HG03342 (cell line): ENCODE results near the gene THSD4.

Experiments used
- ATAC-seq: cut with Tn5 transposase; IDR thresholded peaks from one replicate; pipeline ENCODE4 v1.9.1; 2021; ENCODE audit warnings: mild to moderate bottlenecking, moderate library complexity; ENCODE audit not compliant: unreplicated experiment

Gene THSD4

GRCh38 chr15:71097890-71098289, 17.4 kb upstream of the THSD4 start:
- no peak for ATAC-seq

DNA sequence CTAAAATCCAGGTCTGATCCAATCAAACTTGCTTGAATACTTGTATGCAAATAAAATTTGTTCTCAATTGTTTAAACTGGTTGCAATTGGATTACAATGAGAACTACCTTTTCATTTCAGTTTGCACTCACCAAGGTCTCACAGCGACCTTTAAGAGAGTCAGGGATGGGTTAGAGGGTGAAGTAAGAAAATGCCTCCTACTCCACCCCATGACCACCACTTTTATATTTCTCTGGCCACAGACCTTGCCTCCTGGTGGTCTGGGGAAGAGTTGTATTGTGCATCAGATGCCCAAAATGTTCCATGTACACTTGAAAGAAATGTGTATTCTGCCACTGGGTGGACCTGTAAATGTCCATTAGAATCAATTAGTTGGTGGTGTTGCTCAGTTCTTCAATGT, 16.4 kb upstream of the THSD4 start:
- ATAC-seq: no peak

- peak; percentile 88 for ATAC-seq
Observed at GRCh38 chr15:71103102-71103676, 12.1 kb upstream of the THSD4 start.

GRCh38 chr15:71104636-71105035, 10.6 kb upstream of the THSD4 start:
- ATAC-seq: no peak

- no peak for ATAC-seq
Observed at GRCh38 chr15:71105444-71105843, 9.8 kb upstream of the THSD4 start.

- no peak for ATAC-seq
Observed at GRCh38 chr15:71106802-71107500, 8.3 kb upstream of the THSD4 start.

GRCh38 chr15:71107501-71107815, 7.8 kb upstream of the THSD4 start:
- no peak for ATAC-seq

- ATAC-seq: no peak
Observed at GRCh38 chr15:71109130-71109529, 6.1 kb upstream of the THSD4 start.

- no peak for ATAC-seq
Observed at GRCh38 chr15:71109905-71110304, 5.4 kb upstream of the THSD4 start.

DNA sequence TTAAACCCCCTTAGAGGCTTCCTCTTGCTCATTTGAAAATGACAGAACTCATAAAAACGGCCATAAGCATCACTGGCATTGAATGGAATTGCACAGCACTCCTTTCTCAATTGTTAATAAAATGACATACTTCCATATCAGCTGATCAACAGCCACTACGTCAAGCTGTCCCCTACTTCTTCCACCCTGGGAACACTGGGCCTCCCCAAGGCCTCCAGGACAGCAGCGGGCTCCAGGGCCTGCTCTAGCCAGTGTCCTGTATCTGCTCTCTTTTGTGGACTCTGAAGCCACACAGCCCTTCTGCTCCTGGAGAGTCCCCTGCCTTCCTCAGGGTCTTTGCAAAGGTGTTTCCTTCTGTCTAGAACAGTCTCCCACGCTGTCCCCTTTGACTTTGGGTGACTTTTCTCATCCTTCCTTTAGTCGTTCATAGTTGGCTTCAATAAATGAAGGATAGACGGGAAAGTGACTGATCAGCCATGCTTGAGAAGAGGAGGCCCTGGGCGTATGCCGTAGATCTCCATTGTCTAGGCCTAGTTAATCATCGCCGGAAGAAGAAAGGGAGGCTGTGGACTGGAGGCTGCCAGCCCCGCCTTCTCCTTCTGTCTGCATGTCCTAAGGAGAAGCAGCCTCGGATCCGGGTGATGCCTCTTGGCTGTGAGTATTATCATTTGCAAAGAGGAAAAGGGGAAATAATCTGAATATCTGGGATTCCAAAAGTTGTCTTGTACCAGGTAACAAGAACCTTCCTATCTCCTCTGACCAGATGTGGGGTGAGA, 4.7 kb upstream of the THSD4 start:
- no peak for ATAC-seq

GRCh38 chr15:71111181-71111565, 4.1 kb upstream of the THSD4 start:
- no peak for ATAC-seq

GRCh38 chr15:71111950-71112349, 3.3 kb upstream of the THSD4 start:
- no peak for ATAC-seq

GRCh38 chr15:71112429-71112828, 2.8 kb upstream of the THSD4 start:
- no peak for ATAC-seq

DNA sequence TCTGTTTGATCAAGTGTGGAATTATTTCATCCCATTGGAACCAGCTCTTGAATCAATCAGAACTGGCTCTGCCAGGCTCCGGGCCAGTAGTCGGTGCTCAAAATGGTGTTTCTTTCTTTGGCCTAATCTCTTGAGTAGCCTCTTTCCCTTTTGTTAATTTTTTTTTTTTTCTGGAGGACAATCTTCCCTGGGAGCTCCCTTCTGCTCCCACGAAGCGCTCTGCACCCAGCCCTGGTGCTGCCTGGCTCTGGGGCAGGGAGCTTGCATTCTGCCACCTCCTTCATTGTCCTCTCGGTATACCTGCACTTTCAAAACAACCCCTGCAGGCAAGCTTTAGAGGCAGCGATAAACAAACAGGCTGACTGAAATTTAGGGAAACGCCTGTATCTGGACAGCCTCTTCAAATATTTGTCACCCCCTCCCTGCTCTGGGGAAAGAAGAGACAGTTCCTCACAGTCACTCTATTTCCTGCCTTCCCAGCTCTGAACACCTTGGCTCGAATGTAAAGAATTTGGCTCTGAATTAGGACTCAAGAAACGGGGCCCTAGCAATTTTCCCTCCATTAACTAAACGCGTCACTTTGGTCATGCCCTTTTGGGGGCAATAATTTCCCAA, 1.1 kb upstream of the THSD4 start:
- ATAC-seq: no peak

- ATAC-seq: peak; percentile 42
Observed at GRCh38 chr15:71115567-71116351, 488 bp downstream of the THSD4 start.

GRCh38 chr15:71116366-71116765, 1.1 kb downstream of the THSD4 start:
- no peak for ATAC-seq

- no peak for ATAC-seq
Observed at GRCh38 chr15:71116942-71117341, 1.7 kb downstream of the THSD4 start.

DNA sequence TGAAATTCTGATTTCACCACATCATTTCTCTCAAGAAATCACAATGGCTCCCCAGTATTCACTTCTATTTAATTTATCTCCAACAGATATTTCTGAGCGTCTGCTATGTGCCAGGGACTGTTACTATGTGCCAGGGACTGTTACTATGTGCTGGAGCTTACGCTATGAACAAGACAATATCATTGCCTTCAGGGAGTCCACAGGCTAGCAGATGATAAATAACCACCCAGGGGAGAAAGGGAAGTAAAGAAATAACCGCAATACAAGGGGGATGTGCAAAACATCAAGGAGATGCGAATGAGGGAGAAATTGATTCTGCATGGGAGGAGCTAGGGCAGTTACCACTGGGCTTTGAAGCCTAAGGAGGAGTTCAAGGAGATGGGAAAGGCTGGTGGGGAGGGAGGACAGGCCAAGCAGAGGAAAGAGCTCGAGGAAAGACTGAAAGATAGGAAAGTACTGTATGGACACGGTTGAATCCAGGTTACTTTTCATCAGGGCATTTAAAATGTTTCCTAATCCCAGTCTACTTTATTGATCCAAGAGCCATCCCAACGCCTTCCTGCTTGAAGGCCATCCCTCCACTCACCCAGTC, 2.5 kb downstream of the THSD4 start:
- ATAC-seq: no peak

DNA sequence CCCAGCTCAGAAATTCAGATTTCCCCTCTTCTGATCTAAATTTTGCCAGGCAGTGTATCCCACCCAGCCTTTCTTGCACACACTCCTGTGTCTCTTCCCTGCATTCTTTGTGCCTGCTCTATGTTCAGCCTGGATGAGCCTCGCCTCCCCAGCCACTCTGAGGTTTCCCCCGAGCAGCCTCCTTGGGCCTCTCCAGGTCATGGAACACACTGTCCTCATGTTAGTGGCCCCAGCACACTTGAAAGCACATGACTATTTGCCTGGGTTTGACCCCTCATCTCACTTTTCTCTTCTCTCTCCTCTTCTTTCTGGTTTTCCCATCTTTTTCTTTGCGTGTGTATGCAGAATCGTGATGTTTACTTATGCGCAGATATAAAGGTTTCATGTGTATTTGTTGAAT, 3.1 kb downstream of the THSD4 start:
- ATAC-seq: no peak

GRCh38 chr15:71118881-71119632, 3.8 kb downstream of the THSD4 start:
- no peak for ATAC-seq
